ENCODE data around the gene PDHX. TPM values are rescaled to one million over a fixed set of nuclear protein-coding genes. Genes with fewer than 3 reads are reported as not detected.

PDHX gene
- total and polyA plus RNA-seq, 10 of the 15 experiments (the other 5 are each of a cell fraction or from before 2014, with no cell fraction given): 14.5 to 41.9 (median 28.0) TPM

DNA sequence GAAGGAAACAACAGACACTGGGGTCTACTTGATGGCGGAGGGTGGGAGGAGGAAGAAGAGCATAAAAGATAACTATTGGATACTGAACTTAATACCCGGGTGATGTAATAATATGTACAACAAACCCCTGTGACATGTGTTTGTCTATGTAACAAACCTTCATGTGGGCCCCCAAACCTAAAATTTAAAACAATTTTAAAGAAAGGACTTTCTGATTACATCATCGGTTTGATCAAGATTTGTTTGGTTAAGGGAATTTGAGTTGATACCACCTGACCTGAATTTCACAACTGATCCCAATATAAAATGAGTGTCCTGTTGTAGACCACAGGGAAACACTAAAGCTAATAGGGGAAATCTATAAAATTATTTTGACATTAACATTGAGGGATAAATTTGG, 34.5 kb upstream of the PDHX start:
- no TSS peak for BruUV-seq (replicated peaks)
- FAIRE-seq: no peak
- H3K27me3 ChIP-seq (replicated peaks in 1 of 2; ENCODE audit: control insufficient read depth in 2 of 2, insufficient read depth in 2 of 2, low read length in 1 of 2): no peaks in the 10 kb centered on the region
- POLR2A ChIA-PET: no interaction called here
- no peaks in the 10 kb centered on the region for H3K4me1 ChIP-seq (ENCODE audit: control insufficient read depth, insufficient read depth, low read length)
- RAD21 ChIA-PET (ENCODE audit: unreplicated experiment): no interaction called here
- no peaks in the 10 kb centered on the region for H3K9me3 ChIP-seq (replicated peaks; ENCODE audit: control insufficient read depth, insufficient read depth, low read length)
- DNase-seq (ENCODE audit: low read depth, low spot score): no peak
- H3K36me3 ChIP-seq (ENCODE audit: control insufficient read depth in 2 of 2, insufficient read depth in 2 of 2, low read length in 1 of 2): no peaks in the 10 kb centered on the region; a peak in 1 of 4 replicates
- no peaks in the 10 kb centered on the region for H4K20me1 ChIP-seq (ENCODE audit: control insufficient read depth, insufficient read depth)
- ATAC-seq: no peak
- WGBS (ENCODE audit: insufficient coverage, insufficient replicate concordance, low lambda C conversion rate, missing lambda C conversion rate): 98% methylated on average over 3 of the region's 3 CpGs
- SMC1A ChIA-PET (ENCODE audit: uncharacterized antibody, unreplicated experiment): no interaction called here
- H3K27ac ChIP-seq (ENCODE audit: control insufficient read depth, insufficient read depth): no peak overlapping the region
- no peak overlapping the region for H3K9ac ChIP-seq (ENCODE audit: control insufficient read depth, insufficient read depth, low read length)
- no peak overlapping the region for H2AFZ ChIP-seq (ENCODE audit: control insufficient read depth, low read depth, low read length)
- in situ Hi-C loops (cut with MboI) (no loop called here), intact Hi-C loops (cut with micrococcal nuclease; ENCODE audit: unreplicated experiment) (no loop called here)
- H3K4me2 ChIP-seq (ENCODE audit: control insufficient read depth, insufficient read depth): no peak overlapping the region
- no peaks in the 10 kb centered on the region for H3K79me2 ChIP-seq (ENCODE audit: control insufficient read depth, insufficient read depth, low read length)
- CTCF ChIA-PET: no interaction called here
- H3K4me3 ChIP-seq: no peak overlapping the region
- TF ChIP-seq TCF3 (IDR thresholded peaks at IDR 0.05; ENCODE audit: borderline replicate concordance, insufficient read depth, low read depth, low read length) (no peak), ASH2L (IDR thresholded peaks at IDR 0.05; ENCODE audit: borderline replicate concordance, low read depth) (no peak), ZNF207 (IDR thresholded peaks at IDR 0.05; ENCODE audit: borderline replicate concordance) (no peak), SMAD1 (IDR thresholded peaks at IDR 0.05; ENCODE audit: low read depth, partially characterized antibody) (no peak), POU2F2 (IDR thresholded peaks at IDR 0.05; ENCODE audit: borderline replicate concordance, low read depth, low read length) (no peak), SMAD5 (IDR thresholded peaks at IDR 0.05; ENCODE audit: low read depth) (no peak), TAF1 (IDR thresholded peaks at IDR 0.05; ENCODE audit: borderline replicate concordance, low read depth, low read length) (no peak)
- TF ChIP-seq, protein P1, sequence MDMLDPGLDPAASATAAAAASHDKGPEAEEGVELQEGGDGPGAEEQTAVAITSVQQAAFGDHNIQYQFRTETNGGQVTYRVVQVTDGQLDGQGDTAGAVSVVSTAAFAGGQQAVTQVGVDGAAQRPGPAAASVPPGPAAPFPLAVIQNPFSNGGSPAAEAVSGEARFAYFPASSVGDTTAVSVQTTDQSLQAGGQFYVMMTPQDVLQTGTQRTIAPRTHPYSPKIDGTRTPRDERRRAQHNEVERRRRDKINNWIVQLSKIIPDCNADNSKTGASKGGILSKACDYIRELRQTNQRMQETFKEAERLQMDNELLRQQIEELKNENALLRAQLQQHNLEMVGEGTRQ (IDR thresholded peaks at IDR 0.05; ENCODE audit: borderline replicate concordance, low read depth, low read length): no peak

Data from GM12878 (cell line).